Fibroblast of mammary gland (primary cell): ENCODE data around the gene TMUB2.

Experiments used
- DNase-seq: peaks from one replicate; pipeline ENCODE4 v3.0.0-alpha.2; 2010; ENCODE audit warnings: low read depth
- H3K4me3 ChIP-seq: 2 replicates; pipeline ENCODE4 v1.5.1; 2011; ENCODE audit warnings: low read depth, mild to moderate bottlenecking, low read length, moderate library complexity; ENCODE audit not compliant: control insufficient read depth
- TF ChIP-seq, protein P1 (sequence below): conservative IDR thresholded peaks from 2 replicates; pipeline ENCODE4 v1.5.1; 2011; ENCODE audit warnings: low read depth, low read length, inconsistent platforms; ENCODE audit not compliant: control insufficient read depth, insufficient read depth

Gene TMUB2

GRCh38 chr17:44203731-44204440 lies 17.1 kb downstream of the TMUB2 start:
- H3K4me3 ChIP-seq = no peak overlapping the region

DNA sequence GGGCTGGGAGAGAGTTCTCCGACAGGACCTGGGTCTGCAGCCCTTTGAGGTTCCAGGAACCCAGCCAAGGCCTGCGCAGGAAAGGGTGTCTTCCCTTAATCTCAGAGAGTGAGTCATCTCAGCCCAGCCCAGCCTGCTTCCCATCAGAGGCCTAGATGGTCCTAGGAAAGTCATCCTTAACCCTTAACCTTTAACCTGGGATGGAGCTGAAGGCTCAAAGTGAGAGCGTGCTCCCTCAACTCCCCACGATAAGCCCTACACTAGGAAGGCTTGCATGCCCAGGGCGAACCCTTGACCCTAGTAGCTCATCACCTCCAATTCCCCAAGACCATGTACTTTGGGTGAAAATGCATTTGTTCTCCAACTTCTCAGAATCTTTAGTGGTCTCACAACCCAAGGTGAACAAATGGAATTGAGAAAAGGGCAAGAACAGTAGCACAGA lies 17.7 kb downstream of the TMUB2 start:
- TF ChIP-seq, protein P1, sequence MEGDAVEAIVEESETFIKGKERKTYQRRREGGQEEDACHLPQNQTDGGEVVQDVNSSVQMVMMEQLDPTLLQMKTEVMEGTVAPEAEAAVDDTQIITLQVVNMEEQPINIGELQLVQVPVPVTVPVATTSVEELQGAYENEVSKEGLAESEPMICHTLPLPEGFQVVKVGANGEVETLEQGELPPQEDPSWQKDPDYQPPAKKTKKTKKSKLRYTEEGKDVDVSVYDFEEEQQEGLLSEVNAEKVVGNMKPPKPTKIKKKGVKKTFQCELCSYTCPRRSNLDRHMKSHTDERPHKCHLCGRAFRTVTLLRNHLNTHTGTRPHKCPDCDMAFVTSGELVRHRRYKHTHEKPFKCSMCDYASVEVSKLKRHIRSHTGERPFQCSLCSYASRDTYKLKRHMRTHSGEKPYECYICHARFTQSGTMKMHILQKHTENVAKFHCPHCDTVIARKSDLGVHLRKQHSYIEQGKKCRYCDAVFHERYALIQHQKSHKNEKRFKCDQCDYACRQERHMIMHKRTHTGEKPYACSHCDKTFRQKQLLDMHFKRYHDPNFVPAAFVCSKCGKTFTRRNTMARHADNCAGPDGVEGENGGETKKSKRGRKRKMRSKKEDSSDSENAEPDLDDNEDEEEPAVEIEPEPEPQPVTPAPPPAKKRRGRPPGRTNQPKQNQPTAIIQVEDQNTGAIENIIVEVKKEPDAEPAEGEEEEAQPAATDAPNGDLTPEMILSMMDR = no peak

More at GRCh38 chr17:44203731-44204440, 17.1 kb downstream of the TMUB2 start:
- peak; percentile 66 for DNase-seq
- TF ChIP-seq, protein P1 = peak; percentile 85

GRCh38 chr17:44205962-44206824 lies 19.4 kb downstream of the TMUB2 start:
- H3K4me3 ChIP-seq = no peak overlapping the region
- TF ChIP-seq, protein P1 = peak; percentile 19
- no peak for DNase-seq

More for the DNA sequence above, 17.7 kb downstream of the TMUB2 start:
- no peak overlapping the region for H3K4me3 ChIP-seq
- DNase-seq = peak; percentile 82

GRCh38 chr17:44206825-44207155 lies 20.0 kb downstream of the TMUB2 start:
- H3K4me3 ChIP-seq = no peak overlapping the region
- TF ChIP-seq, protein P1 = no peak
- DNase-seq = no peak

DNA sequence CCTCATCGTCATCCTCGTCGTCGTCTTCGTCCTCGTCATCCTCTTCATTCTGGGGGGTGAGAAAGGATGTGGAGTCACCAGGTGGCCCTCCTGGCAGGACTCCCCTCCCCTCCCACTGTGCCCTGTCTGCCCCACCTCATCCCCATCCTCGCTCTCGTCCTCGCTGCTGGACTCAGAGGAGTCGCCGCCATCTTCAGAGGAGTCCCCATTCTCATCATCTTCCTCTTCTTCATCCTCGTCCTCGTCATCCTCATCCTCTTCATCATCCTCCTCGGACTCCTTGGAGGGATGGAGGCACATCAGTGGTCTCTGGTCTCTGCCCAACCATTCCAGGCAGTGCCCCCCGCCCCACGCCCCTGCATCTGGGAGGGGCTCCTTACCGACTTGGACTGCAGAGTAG lies 20.5 kb downstream of the TMUB2 start:
- TF ChIP-seq, protein P1 = no peak
- DNase-seq = no peak
- H3K4me3 ChIP-seq = no peak overlapping the region

GRCh38 chr17:44207743-44208142 lies 21.0 kb downstream of the TMUB2 start:
- TF ChIP-seq, protein P1 = no peak
- no peak for DNase-seq
- no peak overlapping the region for H3K4me3 ChIP-seq
